GM23248 (cell line): ENCODE measurements around the gene ZDHHC14.

Experiments
- EZH2 ChIP-seq: fragments of 200-600 bp; sonication (generic); IDR thresholded peaks from 2 replicates; pipeline ENCODE4 v1.6.1; 2018; ENCODE audit warnings: antibody characterized with exemption, mild to moderate bottlenecking; ENCODE audit not compliant: insufficient read depth, poor library complexity, severe bottlenecking
- EZH2phosphoT487 ChIP-seq: fragments of 200-600 bp; sonication (generic); IDR thresholded peaks from 2 replicates; pipeline ENCODE4 v1.6.1; 2018; ENCODE audit warnings: antibody characterized with exemption, moderate library complexity, mild to moderate bottlenecking, low read depth; ENCODE audit not compliant: insufficient read depth

- TF ChIP-seq EZH2phosphoT487 (no peak), EZH2 (no peak)
Measured at GRCh38 chr6:157383471-157383870, 2.5 kb downstream of the ZDHHC14 start.
